GM23338 (cell line): ENCODE data around the gene KLRB1. TPM values are rescaled to one million over a fixed set of nuclear protein-coding genes. Genes with fewer than 3 reads are reported as not detected.

Experiments
- ATAC-seq: fragments of 200-7000 bp; cut with Tn5 transposase; 3 replicates; pipeline ENCODE4 v1.9.1; 2020
- DNase-seq: peaks from one replicate; pipeline ENCODE4 v3.0.0-alpha.2; 2015; ENCODE audit warnings: low spot score
- H2AFZ ChIP-seq: fragments of 200-600 bp; sonication (generic); 2 replicates; pipeline ENCODE4 v1.8.0; 2016; ENCODE audit warnings: antibody characterized with exemption, mild to moderate bottlenecking, moderate library complexity
- H3F3A ChIP-seq: fragments of 200-600 bp; sonication (generic); replicated peaks from 2 replicates; pipeline ENCODE4 v1.8.0; 2017; ENCODE audit warnings: antibody characterized with exemption, mixed run types, low read depth
- H3K27ac ChIP-seq: fragments of 200-600 bp; sonication (generic); 2 replicates; pipeline ENCODE4 v1.6.1; 2016; ENCODE audit warnings: low read depth
- H3K27me3 ChIP-seq: fragments of 200-600 bp; sonication (generic); 2 replicates; pipeline ENCODE4 v1.8.0; 2016; ENCODE audit warnings: mild to moderate bottlenecking, mixed run types, moderate library complexity; ENCODE audit not compliant: insufficient read depth
- H3K36me3 ChIP-seq: fragments of 200-600 bp; sonication (generic); 2 replicates; pipeline ENCODE4 v1.8.0; 2016; ENCODE audit warnings: mild to moderate bottlenecking; ENCODE audit not compliant: insufficient read depth
- H3K4me1 ChIP-seq: fragments of 200-600 bp; sonication (generic); 2 replicates; pipeline ENCODE4 v1.8.0; 2016; ENCODE audit warnings: mild to moderate bottlenecking, moderate library complexity; ENCODE audit not compliant: insufficient read depth
- H3K4me2 ChIP-seq: fragments of 200-600 bp; sonication (generic); 2 replicates; pipeline ENCODE4 v1.7.1; 2017; ENCODE audit warnings: mixed run types
- H3K4me3 ChIP-seq: fragments of 200-600 bp; sonication (generic); 2 replicates; pipeline ENCODE4 v1.6.1; 2016; ENCODE audit warnings: mixed run types
- H3K79me2 ChIP-seq: fragments of 200-600 bp; sonication (generic); replicated peaks from 2 replicates; pipeline ENCODE4 v1.8.0; 2017; ENCODE audit warnings: mild to moderate bottlenecking; ENCODE audit not compliant: insufficient read depth
- H3K9me2 ChIP-seq: fragments of 200-600 bp; sonication (generic); 2 replicates; pipeline ENCODE4 v1.8.0; 2017; ENCODE audit not compliant: insufficient read depth
- H4K20me1 ChIP-seq: fragments of 200-600 bp; sonication (generic); replicated peaks from 2 replicates; pipeline ENCODE4 v1.8.0; 2017; ENCODE audit warnings: mild to moderate bottlenecking; ENCODE audit not compliant: insufficient read depth
- H3K27ac Mint-ChIP-seq: 2 replicates; pipeline ENCODE4 v1.8.0; 2020; ENCODE audit warnings: inconsistent platforms, mild to moderate bottlenecking, moderate library complexity, mixed read lengths
- H3K27me3 Mint-ChIP-seq: 3 replicates; pipeline ENCODE4 v1.8.0; 2022; ENCODE audit warnings: low read depth, mild to moderate bottlenecking, moderate library complexity, mixed read lengths, inconsistent platforms; ENCODE audit not compliant: insufficient read depth, poor library complexity
- H3K36me3 Mint-ChIP-seq: 3 replicates; pipeline ENCODE4 v1.8.0; 2021; ENCODE audit warnings: low read depth, mild to moderate bottlenecking, inconsistent platforms, moderate library complexity, mixed read lengths
- H3K4me1 Mint-ChIP-seq: 3 replicates; pipeline ENCODE4 v1.8.0; 2020; ENCODE audit warnings: mild to moderate bottlenecking, inconsistent platforms, mixed read lengths
- H3K4me3 Mint-ChIP-seq: 3 replicates; pipeline ENCODE4 v1.8.0; 2021; ENCODE audit warnings: moderate library complexity, mild to moderate bottlenecking, inconsistent platforms, mixed read lengths
- H3K9me3 Mint-ChIP-seq: 3 replicates; pipeline ENCODE4 v1.8.0; 2020; ENCODE audit warnings: moderate library complexity, mild to moderate bottlenecking, inconsistent platforms, mixed read lengths
- CTCF ChIP-seq, 2 experiments: fragments of 200-600 bp in 1 of 2; sonication (generic) in 1 of 2; conservative IDR thresholded peaks; 2 replicates each; pipeline versions ENCODE4 v1.5.1 to v1.6.1; 2016 to 2017; ENCODE audit warnings: antibody characterized with exemption in 2 of 2, low read depth in 2 of 2, mild to moderate bottlenecking in 2 of 2, moderate library complexity in 1 of 2
- POLR2AphosphoS5 ChIP-seq: IDR thresholded peaks from 2 replicates; pipeline ENCODE4 v1.6.1; 2016; ENCODE audit warnings: antibody characterized with exemption, low read depth
- STAT1 ChIP-seq: IDR thresholded peaks from one replicate; pipeline ENCODE4 v1.6.1; 2016; ENCODE audit warnings: antibody characterized with exemption; ENCODE audit not compliant: unreplicated experiment
- ZNF114 ChIP-seq: fragments of 250-450 bp; sonication (Bioruptor Pico); IDR thresholded peaks from 2 replicates; pipeline ENCODE4 v1.5.0; 2020; ENCODE audit warnings: mild to moderate bottlenecking, moderate library complexity
- ZNF331 ChIP-seq: fragments of 250-450 bp; sonication (Bioruptor Pico); IDR thresholded peaks from 2 replicates; pipeline ENCODE4 v1.5.0; 2020; ENCODE audit warnings: low read depth, mild to moderate bottlenecking, moderate library complexity
- polyA plus RNA-seq: library from polyadenylated mRNA; unstranded; fragments of >200 nt; fragmentation: Nextera tagmentation; extraction: Ambion mirVana; gene quantifications from 2 replicates; pipeline ENCODE4 v1.2.1, GENCODE V29; 2016
- total RNA-seq: library from RNA; depleted of rRNA; stranded (reverse); fragments of >200 nt; shearing (Covaris generic); gene quantifications from 2 replicates; pipeline ENCODE4 v1.2.3, GENCODE V29; 2014
- TF ChIP-seq, protein P1 (sequence below): fragments of 250-450 bp; sonication (Bioruptor Pico); IDR thresholded peaks from 2 replicates; pipeline ENCODE4 v1.5.0; 2020; ENCODE audit warnings: mild to moderate bottlenecking, moderate library complexity

KLRB1 gene
- total and polyA plus RNA-seq, 2 experiments from 2014 or later = 0.18 TPM; not detected in 1

- TF ChIP-seq, protein P1, sequence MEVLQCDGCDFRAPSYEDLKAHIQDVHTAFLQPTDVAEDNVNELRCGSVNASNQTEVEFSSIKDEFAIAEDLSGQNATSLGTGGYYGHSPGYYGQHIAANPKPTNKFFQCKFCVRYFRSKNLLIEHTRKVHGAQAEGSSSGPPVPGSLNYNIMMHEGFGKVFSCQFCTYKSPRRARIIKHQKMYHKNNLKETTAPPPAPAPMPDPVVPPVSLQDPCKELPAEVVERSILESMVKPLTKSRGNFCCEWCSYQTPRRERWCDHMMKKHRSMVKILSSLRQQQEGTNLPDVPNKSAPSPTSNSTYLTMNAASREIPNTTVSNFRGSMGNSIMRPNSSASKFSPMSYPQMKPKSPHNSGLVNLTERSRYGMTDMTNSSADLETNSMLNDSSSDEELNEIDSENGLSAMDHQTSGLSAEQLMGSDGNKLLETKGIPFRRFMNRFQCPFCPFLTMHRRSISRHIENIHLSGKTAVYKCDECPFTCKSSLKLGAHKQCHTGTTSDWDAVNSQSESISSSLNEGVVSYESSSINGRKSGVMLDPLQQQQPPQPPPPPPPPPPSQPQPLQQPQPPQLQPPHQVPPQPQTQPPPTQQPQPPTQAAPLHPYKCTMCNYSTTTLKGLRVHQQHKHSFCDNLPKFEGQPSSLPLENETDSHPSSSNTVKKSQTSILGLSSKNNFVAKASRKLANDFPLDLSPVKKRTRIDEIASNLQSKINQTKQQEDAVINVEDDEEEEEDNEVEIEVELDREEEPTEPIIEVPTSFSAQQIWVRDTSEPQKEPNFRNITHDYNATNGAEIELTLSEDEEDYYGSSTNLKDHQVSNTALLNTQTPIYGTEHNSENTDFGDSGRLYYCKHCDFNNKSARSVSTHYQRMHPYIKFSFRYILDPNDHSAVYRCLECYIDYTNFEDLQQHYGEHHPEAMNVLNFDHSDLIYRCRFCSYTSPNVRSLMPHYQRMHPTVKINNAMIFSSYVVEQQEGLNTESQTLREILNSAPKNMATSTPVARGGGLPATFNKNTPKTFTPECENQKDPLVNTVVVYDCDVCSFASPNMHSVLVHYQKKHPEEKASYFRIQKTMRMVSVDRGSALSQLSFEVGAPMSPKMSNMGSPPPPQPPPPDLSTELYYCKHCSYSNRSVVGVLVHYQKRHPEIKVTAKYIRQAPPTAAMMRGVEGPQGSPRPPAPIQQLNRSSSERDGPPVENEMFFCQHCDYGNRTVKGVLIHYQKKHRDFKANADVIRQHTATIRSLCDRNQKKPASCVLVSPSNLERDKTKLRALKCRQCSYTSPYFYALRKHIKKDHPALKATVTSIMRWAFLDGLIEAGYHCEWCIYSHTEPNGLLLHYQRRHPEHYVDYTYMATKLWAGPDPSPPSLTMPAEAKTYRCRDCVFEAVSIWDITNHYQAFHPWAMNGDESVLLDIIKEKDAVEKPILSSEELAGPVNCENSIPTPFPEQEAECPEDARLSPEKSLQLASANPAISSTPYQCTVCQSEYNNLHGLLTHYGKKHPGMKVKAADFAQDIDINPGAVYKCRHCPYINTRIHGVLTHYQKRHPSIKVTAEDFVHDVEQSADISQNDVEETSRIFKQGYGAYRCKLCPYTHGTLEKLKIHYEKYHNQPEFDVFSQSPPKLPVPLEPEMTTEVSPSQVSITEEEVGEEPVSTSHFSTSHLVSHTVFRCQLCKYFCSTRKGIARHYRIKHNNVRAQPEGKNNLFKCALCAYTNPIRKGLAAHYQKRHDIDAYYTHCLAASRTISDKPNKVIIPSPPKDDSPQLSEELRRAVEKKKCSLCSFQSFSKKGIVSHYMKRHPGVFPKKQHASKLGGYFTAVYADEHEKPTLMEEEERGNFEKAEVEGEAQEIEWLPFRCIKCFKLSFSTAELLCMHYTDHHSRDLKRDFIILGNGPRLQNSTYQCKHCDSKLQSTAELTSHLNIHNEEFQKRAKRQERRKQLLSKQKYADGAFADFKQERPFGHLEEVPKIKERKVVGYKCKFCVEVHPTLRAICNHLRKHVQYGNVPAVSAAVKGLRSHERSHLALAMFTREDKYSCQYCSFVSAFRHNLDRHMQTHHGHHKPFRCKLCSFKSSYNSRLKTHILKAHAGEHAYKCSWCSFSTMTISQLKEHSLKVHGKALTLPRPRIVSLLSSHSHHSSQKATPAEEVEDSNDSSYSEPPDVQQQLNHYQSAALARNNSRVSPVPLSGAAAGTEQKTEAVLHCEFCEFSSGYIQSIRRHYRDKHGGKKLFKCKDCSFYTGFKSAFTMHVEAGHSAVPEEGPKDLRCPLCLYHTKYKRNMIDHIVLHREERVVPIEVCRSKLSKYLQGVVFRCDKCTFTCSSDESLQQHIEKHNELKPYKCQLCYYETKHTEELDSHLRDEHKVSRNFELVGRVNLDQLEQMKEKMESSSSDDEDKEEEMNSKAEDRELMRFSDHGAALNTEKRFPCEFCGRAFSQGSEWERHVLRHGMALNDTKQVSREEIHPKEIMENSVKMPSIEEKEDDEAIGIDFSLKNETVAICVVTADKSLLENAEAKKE (CRISPR knock-in tag) = no peak
Measured at GRCh38 chr12:9626291-9626690, 18.6 kb upstream of the KLRB1 start (continued).

DNA sequence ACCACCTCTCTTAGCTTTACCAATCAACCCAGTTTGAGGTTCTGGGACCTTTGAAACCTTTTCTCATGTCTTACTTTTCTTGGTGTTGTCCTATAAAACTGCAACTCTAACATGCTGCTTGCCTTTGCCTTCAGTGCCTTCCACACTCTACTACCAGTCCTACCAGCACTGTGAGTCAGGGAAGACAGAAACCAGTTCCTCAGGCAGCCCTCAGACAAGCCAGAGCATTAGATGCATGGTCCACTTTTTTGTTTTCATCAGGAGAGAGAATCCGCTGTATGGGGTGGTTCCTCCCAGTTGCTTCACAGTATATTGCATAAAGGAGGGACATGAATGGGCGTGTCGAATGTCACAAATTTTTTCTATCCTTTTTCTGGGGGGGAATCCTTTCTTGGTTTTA is 17.3 kb upstream of the KLRB1 start:
- Histone ChIP-seq H3K4me2 (no peak overlapping the region), H3K9me2 (no peaks in the 10 kb centered on the region), H4K20me1 (no peaks in the 10 kb centered on the region), H3K4me1 (no peaks in the 10 kb centered on the region), H3F3A (no peaks in the 10 kb centered on the region), H3K27ac (no peak overlapping the region), H3K4me3 (no peak overlapping the region), H3K27me3 (no peaks in the 10 kb centered on the region), H3K79me2 (no peaks in the 10 kb centered on the region), H2AFZ (no peak overlapping the region), H3K36me3 (no peaks in the 10 kb centered on the region)
- H3K36me3 Mint-ChIP-seq = peaks cover 8% of the 10 kb centered on the region
- DNase-seq = no peak
- peaks cover 4% of the 10 kb centered on the region; the same call in 2 of the 3 replicates for H3K9me3 Mint-ChIP-seq
- no peak overlapping the region for H3K4me3 Mint-ChIP-seq
- ATAC-seq = no peak
- H3K4me1 Mint-ChIP-seq = no peaks in the 10 kb centered on the region
- H3K27ac Mint-ChIP-seq = no peak overlapping the region; the same call in 1 of the 2 replicates
- H3K27me3 Mint-ChIP-seq = peaks cover 1% of the 10 kb centered on the region
- TF ChIP-seq POLR2AphosphoS5 (no peak), ZNF331 (CRISPR knock-in tag) (no peak), ZNF114 (CRISPR knock-in tag) (no peak), CTCF (conservative IDR thresholded peaks at IDR 0.05; ENCODE audit: low read depth in 2 of 2) (no peak), STAT1 (no peak)
- TF ChIP-seq, protein P1 (CRISPR knock-in tag) = no peak
